Dendritic cell treated with granulocyte-macrophage colony-stimulating factor and Interleukin-4, amounts not matched to agents 40 ng/mL and 50 ng/mL, for 4 days (primary cell): Measurements from ENCODE around the gene PGLYRP1.
A peak's percentile ranks its signal among the peaks of the same experiment; 100 is the strongest.

ENCODE experiments used
- H3K27ac Mint-ChIP-seq: one replicate; pipeline ENCODE4 v1.8.0; 2022; ENCODE audit warnings: mild to moderate bottlenecking, mixed read lengths
- H3K27me3 Mint-ChIP-seq: one replicate; pipeline ENCODE4 v1.8.0; 2022; ENCODE audit warnings: mild to moderate bottlenecking, mixed read lengths
- H3K36me3 Mint-ChIP-seq: one replicate; pipeline ENCODE4 v1.8.0; 2022; ENCODE audit warnings: low read depth, mixed read lengths
- H3K4me1 Mint-ChIP-seq: one replicate; pipeline ENCODE4 v1.8.0; 2022; ENCODE audit warnings: low read depth, mixed read lengths
- H3K4me3 Mint-ChIP-seq: one replicate; pipeline ENCODE4 v1.8.0; 2022; ENCODE audit warnings: mild to moderate bottlenecking, moderate library complexity, mixed read lengths
- H3K9me3 Mint-ChIP-seq: one replicate; pipeline ENCODE4 v1.8.0; 2022; ENCODE audit warnings: mixed read lengths
- intact Hi-C: fragments of 100-400 bp; cut with micrococcal nuclease; formaldehyde crosslinking; loops from one replicate; pipeline ENCODE4 v1.15.0; 2022

The PGLYRP1 gene

GRCh38 chr19:46002678-46003275 lies 20.1 kb downstream of the PGLYRP1 start:
- H3K27ac Mint-ChIP-seq, result no peak overlapping the region
- peaks cover 24% of the 10 kb centered on the region for H3K27me3 Mint-ChIP-seq

GRCh38 chr19:46000491-46001246 lies 22.2 kb downstream of the PGLYRP1 start:
- Mint-ChIP-seq H3K27me3 (peaks cover 24% of the 10 kb centered on the region), H3K4me3 (peak overlapping the region; percentile 0), H3K36me3 (peaks cover 29% of the 10 kb centered on the region), H3K4me1 (peaks cover 20% of the 10 kb centered on the region), H3K9me3 (no peaks in the 10 kb centered on the region), H3K27ac (peak overlapping the region; percentile 4)
- intact Hi-C loops, result no loop called here

More at GRCh38 chr19:46002678-46003275, 20.1 kb downstream of the PGLYRP1 start:
- Mint-ChIP-seq H3K4me3 (no peak overlapping the region), H3K4me1 (peaks cover 20% of the 10 kb centered on the region), H3K36me3 (peaks cover 35% of the 10 kb centered on the region), H3K9me3 (no peaks in the 10 kb centered on the region)
- intact Hi-C loops, result no loop called here

GRCh38 chr19:45999653-46000121 lies 23.2 kb downstream of the PGLYRP1 start:
- Mint-ChIP-seq H3K36me3 (peaks cover 29% of the 10 kb centered on the region), H3K4me3 (no peak overlapping the region), H3K27ac (peak overlapping the region; percentile 15), H3K9me3 (no peaks in the 10 kb centered on the region), H3K27me3 (peaks cover 24% of the 10 kb centered on the region), H3K4me1 (peaks cover 20% of the 10 kb centered on the region)
- intact Hi-C loops, result loop anchor here (5.0 to 10.0 kb wide), 2 partner anchors 95 to 267 kb away; partner anchors contain the start of genes FBXO46, MEIOSIN and MYPOP

GRCh38 chr19:45998834-45999233 lies 24.0 kb downstream of the PGLYRP1 start:
- H3K4me3 Mint-ChIP-seq, result no peak overlapping the region
- no peaks in the 10 kb centered on the region for H3K9me3 Mint-ChIP-seq
- H3K4me1 Mint-ChIP-seq, result peaks cover 20% of the 10 kb centered on the region
- intact Hi-C loops, result loop anchor here (5.0 to 10.0 kb wide), 2 partner anchors 94 to 267 kb away; partner anchors contain the start of genes FBXO46, MEIOSIN and MYPOP
- H3K27me3 Mint-ChIP-seq, result peaks cover 24% of the 10 kb centered on the region
- H3K36me3 Mint-ChIP-seq, result peaks cover 24% of the 10 kb centered on the region
- H3K27ac Mint-ChIP-seq, result no peak overlapping the region

GRCh38 chr19:45996933-45997332 lies 25.9 kb downstream of the PGLYRP1 start:
- Mint-ChIP-seq H3K9me3 (no peaks in the 10 kb centered on the region), H3K27me3 (peaks cover 24% of the 10 kb centered on the region), H3K4me1 (peaks cover 20% of the 10 kb centered on the region), H3K4me3 (no peak overlapping the region), H3K36me3 (peaks cover 11% of the 10 kb centered on the region), H3K27ac (peak overlapping the region; percentile 27)
- intact Hi-C loops, result loop anchor here (5.0 to 10.0 kb wide), 2 partner anchors 92 to 265 kb away; partner anchors contain the start of genes FBXO46, MEIOSIN and MYPOP

GRCh38 chr19:45995715-45996385 lies 27.0 kb downstream of the PGLYRP1 start:
- Mint-ChIP-seq H3K9me3 (no peaks in the 10 kb centered on the region), H3K4me3 (no peak overlapping the region), H3K36me3 (peaks cover 11% of the 10 kb centered on the region), H3K4me1 (peaks cover 19% of the 10 kb centered on the region), H3K27ac (no peak overlapping the region), H3K27me3 (peaks cover 20% of the 10 kb centered on the region)
- intact Hi-C loops, result loop anchor here (1.0 to 10.0 kb wide), 3 partner anchors 91 to 264 kb away; partner anchors contain the start of genes FBXO46, MEIOSIN, MYPOP and SYMPK

- H3K4me3 Mint-ChIP-seq, result no peak within 1 kb of the TSS
- intact Hi-C loops, result loop anchor here (1.0 to 10.0 kb wide), 3 partner anchors 90 to 263 kb away; partner anchors contain the start of genes FBXO46, MEIOSIN, MYPOP and SYMPK
- peaks cover 17% of the 10 kb centered on the region for H3K27me3 Mint-ChIP-seq
- no peak within 1 kb of the TSS for H3K27ac Mint-ChIP-seq
- no peaks in the 10 kb centered on the region for H3K9me3 Mint-ChIP-seq
- H3K36me3 Mint-ChIP-seq, result peaks cover 11% of the 10 kb centered on the region
- peaks cover 12% of the 10 kb centered on the region for H3K4me1 Mint-ChIP-seq
These were observed 27.7 kb downstream of the PGLYRP1 start, which contains the start of gene CCDC61 for GRCh38 chr19:45994998-45995714. Gene CCDC61 (plus strand): TSS chr19:45995467. CDS start chr19:46003019, 7,552 bp downstream.

GRCh38 chr19:45994456-45994997 lies 28.3 kb downstream of the PGLYRP1 start:
- Mint-ChIP-seq H3K27ac (no peak overlapping the region), H3K36me3 (peaks cover 11% of the 10 kb centered on the region), H3K4me3 (no peak overlapping the region), H3K9me3 (no peaks in the 10 kb centered on the region), H3K27me3 (peaks cover 17% of the 10 kb centered on the region), H3K4me1 (peaks cover 6% of the 10 kb centered on the region)
- intact Hi-C loops, result loop anchor here (10.0 kb wide), 1 partner anchor 90 kb away; the partner anchor contains the start of gene MYPOP

- intact Hi-C loops, result loop anchor here (10.0 kb wide), 1 partner anchor 85 kb away; the partner anchor contains the start of gene MYPOP
These were observed 32.6 kb downstream of the PGLYRP1 start for GRCh38 chr19:45990113-45990728.

GRCh38 chr19:45985321-45985720 lies 37.5 kb downstream of the PGLYRP1 start:
- peaks cover 48% of the 10 kb centered on the region for H3K27me3 Mint-ChIP-seq
- no peaks in the 10 kb centered on the region for H3K4me1 Mint-ChIP-seq
- intact Hi-C loops, result no loop called here
- H3K27ac Mint-ChIP-seq, result no peak overlapping the region
- no peak overlapping the region for H3K4me3 Mint-ChIP-seq
- H3K9me3 Mint-ChIP-seq, result no peaks in the 10 kb centered on the region
- H3K36me3 Mint-ChIP-seq, result no peaks in the 10 kb centered on the region

More at GRCh38 chr19:45990113-45990728, 32.6 kb downstream of the PGLYRP1 start:
- H3K27ac Mint-ChIP-seq, result no peak overlapping the region
- H3K27me3 Mint-ChIP-seq, result peaks cover 29% of the 10 kb centered on the region
- no peaks in the 10 kb centered on the region for H3K4me1 Mint-ChIP-seq
- no peaks in the 10 kb centered on the region for H3K36me3 Mint-ChIP-seq
- H3K9me3 Mint-ChIP-seq, result no peaks in the 10 kb centered on the region
- H3K4me3 Mint-ChIP-seq, result no peak overlapping the region

GRCh38 chr19:45981350-45981749 lies 41.5 kb downstream of the PGLYRP1 start:
- intact Hi-C loops, result no loop called here
- no peaks in the 10 kb centered on the region for H3K4me1 Mint-ChIP-seq

GRCh38 chr19:45978156-45978555 lies 44.7 kb downstream of the PGLYRP1 start:
- Mint-ChIP-seq H3K36me3 (no peaks in the 10 kb centered on the region), H3K27ac (no peak overlapping the region), H3K9me3 (no peaks in the 10 kb centered on the region), H3K4me1 (no peaks in the 10 kb centered on the region), H3K27me3 (peaks cover 68% of the 10 kb centered on the region), H3K4me3 (no peak overlapping the region)
- intact Hi-C loops, result no loop called here

More at GRCh38 chr19:45981350-45981749, 41.5 kb downstream of the PGLYRP1 start:
- Mint-ChIP-seq H3K27me3 (peaks cover 47% of the 10 kb centered on the region), H3K27ac (no peak overlapping the region), H3K36me3 (no peaks in the 10 kb centered on the region), H3K9me3 (no peaks in the 10 kb centered on the region), H3K4me3 (no peak overlapping the region)
